Stomach smooth muscle (tissue), 2 donors: ENCODE results near the gene RELCH.

Source experiments
- H3K27ac ChIP-seq: one replicate; pipeline ENCODE4 v1.7.0; 2013; ENCODE audit warnings: mild to moderate bottlenecking, low read length, inconsistent platforms
- H3K27me3 ChIP-seq, 2 donors: one replicate each; pipeline ENCODE4 v1.7.0; 2013; ENCODE audit warnings: low read length in 2 of 2; ENCODE audit not compliant: insufficient read depth in 2 of 2, control insufficient read depth in 1 of 2
- H3K36me3 ChIP-seq, 2 donors: one replicate each; pipeline ENCODE4 v1.7.0; 2013; ENCODE audit warnings: low read length in 2 of 2; ENCODE audit not compliant: control insufficient read depth in 2 of 2, insufficient read depth in 2 of 2
- H3K4me1 ChIP-seq: one replicate; pipeline ENCODE4 v1.7.0; 2013; ENCODE audit warnings: low read length; ENCODE audit not compliant: control insufficient read depth, insufficient read depth
- H3K4me3 ChIP-seq, 2 donors: one replicate each; pipeline ENCODE4 v1.7.0; 2013; ENCODE audit warnings: low read length in 2 of 2
- H3K9ac ChIP-seq, 2 donors: one replicate each; pipeline ENCODE4 v1.7.0; 2013; ENCODE audit warnings: low read length in 2 of 2, mild to moderate bottlenecking in 1 of 2
- H3K9me3 ChIP-seq, 2 donors: one replicate each; pipeline ENCODE4 v1.7.0; 2013; ENCODE audit warnings: low read length in 2 of 2; ENCODE audit not compliant: control insufficient read depth in 2 of 2
- donor health status: healthy.
- donor health status: Pancreatic carcinoma.

Gene RELCH

DNA sequence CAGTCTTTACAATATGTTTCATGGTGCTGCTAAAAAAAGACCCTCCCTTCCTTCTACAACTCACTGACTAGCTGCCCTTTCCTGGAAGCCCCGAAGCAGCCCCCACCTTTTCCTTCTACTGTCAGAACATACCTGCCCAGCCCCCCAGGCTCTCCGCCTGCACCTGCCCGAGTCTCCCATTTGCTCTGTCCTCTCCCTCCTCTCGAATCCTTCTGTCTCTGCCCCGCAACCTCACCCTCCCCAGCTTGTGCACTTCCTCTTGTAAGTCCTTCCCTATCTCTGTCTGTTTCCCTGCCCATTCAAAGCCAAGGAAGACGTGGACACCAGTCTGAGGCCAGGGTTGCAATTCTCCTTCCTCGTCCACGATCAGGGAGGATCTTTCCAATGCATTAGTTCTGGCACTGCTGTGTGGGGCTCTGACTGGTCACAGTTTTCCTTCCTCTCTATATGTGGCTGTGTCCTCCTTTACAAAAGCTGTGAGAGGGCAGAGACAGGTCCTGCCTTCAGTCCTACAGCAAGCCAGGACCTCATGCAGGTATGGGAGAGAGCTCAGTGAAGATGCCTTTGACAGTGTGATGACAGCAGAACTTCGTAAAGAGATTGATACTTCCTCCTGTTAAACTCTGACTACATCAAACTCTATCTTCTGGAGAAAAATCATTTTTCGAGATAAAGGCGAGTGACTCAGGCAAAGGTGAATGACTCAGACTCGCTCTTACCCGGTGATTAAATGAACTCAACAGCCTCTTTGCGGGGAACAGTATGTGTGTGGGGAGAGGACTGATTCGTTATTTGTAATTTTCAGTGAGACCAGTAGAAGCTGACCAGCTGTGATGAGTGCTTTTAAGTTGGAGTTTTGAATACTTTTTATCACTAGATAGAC is 152.3 kb downstream of the RELCH start:
- Histone ChIP-seq H3K27ac (no peak overlapping the region), H3K9me3 (no peaks in the 10 kb centered on the region), H3K9ac (no peak overlapping the region), H3K36me3 (no peaks in the 10 kb centered on the region), H3K27me3 (peaks cover 0 to 3% of the 10 kb centered on the region in 2 donors), H3K4me3 (no peak overlapping the region), H3K4me1 (no peaks in the 10 kb centered on the region)

DNA sequence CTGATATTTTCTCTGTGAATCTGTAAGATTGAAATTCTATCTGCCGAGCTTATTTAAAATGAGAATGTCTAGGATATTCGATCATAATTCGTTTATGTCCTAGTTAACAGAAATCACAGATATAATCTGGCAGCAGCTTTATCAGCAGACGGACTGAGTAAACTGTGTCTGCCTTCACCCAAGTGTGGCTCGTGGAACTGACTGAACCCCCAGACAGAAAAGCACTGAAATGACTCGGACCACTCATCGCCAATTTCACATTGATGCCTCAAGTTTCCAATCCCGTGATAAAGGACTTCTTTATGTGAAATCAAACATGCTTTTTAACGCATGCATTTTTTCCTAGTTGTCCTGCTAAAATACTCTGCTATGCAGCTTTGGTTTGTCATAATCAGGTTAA is 153.9 kb downstream of the RELCH start:
- peaks cover 0 to 5% of the 10 kb centered on the region in 2 donors for H3K27me3 ChIP-seq
- no peaks in the 10 kb centered on the region for H3K36me3 ChIP-seq
- H3K4me3 ChIP-seq, result no peak overlapping the region
- no peak overlapping the region for H3K9ac ChIP-seq
- H3K9me3 ChIP-seq, result no peaks in the 10 kb centered on the region
- no peaks in the 10 kb centered on the region for H3K4me1 ChIP-seq
- no peak overlapping the region for H3K27ac ChIP-seq

GRCh38 chr18:62341473-62341872 is 154.4 kb downstream of the RELCH start:
- Histone ChIP-seq H3K4me3 (no peak overlapping the region), H3K9ac (no peak overlapping the region), H3K27ac (no peak overlapping the region), H3K9me3 (no peaks in the 10 kb centered on the region), H3K4me1 (no peaks in the 10 kb centered on the region), H3K27me3 (peaks cover 0 to 5% of the 10 kb centered on the region in 2 donors), H3K36me3 (no peaks in the 10 kb centered on the region)

DNA sequence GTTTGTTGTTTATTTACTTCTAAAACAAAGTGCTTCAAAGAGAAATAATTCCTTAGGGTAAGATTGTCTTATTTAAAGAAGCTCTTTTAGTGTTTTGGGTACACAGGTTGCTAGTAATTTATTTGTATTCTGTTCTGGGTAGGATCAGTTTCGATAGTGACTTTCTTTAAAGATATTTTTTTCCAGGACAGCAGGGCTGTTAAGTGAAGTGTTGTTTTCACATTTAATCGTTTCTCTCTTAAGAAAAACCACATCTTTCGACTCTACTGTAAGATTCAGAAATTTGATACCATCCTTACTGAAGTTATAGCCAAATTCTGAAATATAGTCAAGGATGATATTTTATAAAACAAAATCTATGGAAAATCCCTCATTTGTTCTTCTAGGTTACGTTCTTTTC is 155.8 kb downstream of the RELCH start:
- H3K27ac ChIP-seq, result no peak overlapping the region
- H3K9ac ChIP-seq, result no peak overlapping the region
- H3K4me3 ChIP-seq, result no peak overlapping the region
- peaks cover 0 to 7% of the 10 kb centered on the region in 2 donors for H3K27me3 ChIP-seq
- no peaks in the 10 kb centered on the region for H3K9me3 ChIP-seq
- H3K4me1 ChIP-seq, result no peaks in the 10 kb centered on the region
- no peaks in the 10 kb centered on the region for H3K36me3 ChIP-seq

- Histone ChIP-seq H3K36me3 (no peaks in the 10 kb centered on the region), H3K4me3 (no peak overlapping the region), H3K27ac (no peak overlapping the region), H3K27me3 (peaks cover 0 to 7% of the 10 kb centered on the region in 2 donors), H3K4me1 (no peaks in the 10 kb centered on the region), H3K9me3 (no peaks in the 10 kb centered on the region), H3K9ac (no peak overlapping the region)
These were observed 156.3 kb downstream of the RELCH start for GRCh38 chr18:62343316-62343715.

DNA sequence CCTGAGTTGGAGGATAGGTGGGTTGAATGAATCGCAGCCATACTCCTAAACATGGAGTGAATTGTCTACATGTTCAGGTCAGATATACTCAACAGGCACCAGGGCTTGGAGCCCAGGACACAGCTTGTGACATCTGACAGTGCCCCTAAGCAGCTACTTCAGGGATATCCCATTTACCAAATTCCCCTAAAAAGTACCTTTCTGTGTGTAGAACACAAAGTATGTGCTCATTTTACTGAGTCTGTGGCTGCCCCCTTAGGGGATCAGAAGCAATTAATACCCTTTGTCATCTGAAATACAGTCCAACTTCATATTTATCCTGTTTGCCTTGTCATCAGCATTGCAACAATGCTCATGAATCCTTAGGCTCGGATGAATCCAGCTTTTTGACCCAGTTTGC is 158.9 kb downstream of the RELCH start:
- H3K27ac ChIP-seq, result no peak overlapping the region
- H3K36me3 ChIP-seq, result no peaks in the 10 kb centered on the region
- no peaks in the 10 kb centered on the region for H3K4me1 ChIP-seq
- H3K4me3 ChIP-seq, result no peak overlapping the region
- no peak overlapping the region for H3K9ac ChIP-seq
- H3K27me3 ChIP-seq, result peaks cover 0 to 4% of the 10 kb centered on the region in 2 donors
- H3K9me3 ChIP-seq, result no peaks in the 10 kb centered on the region

DNA sequence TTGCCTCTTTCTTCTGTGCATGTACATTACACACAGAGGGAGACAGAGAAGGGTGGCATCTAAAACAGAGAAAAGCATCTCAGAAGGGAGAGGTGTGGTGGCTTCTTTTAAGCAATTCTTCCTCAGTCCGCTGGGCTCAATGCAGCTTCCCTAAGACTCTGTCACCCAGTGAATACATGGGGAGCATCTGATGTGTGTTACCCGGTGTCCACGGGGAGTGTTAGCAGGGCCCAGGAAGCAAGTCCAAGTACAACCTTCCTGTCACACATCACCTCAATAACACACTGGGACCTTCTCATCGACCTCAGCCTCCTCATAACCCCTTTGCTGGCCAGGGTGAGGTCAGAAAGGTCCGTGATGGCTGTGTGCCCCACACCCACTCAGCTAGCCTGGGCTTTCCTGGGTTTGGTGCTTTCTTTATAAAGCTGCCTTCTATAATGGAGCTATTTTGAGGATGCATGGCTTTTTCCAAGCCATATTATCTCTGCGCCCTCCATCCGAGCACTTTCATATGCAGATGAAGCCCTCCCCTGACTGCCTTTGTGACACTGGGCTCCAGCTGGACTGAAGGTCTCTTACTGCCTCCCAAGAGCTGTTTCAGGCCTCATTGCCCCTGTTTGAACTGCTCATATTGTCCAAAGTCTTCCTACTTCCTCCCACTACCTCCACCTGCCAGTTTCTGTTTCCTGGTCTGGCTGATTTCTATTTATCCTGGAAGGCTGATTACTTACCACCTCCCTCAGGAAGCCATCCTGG is 159.5 kb downstream of the RELCH start:
- Histone ChIP-seq H3K4me1 (no peaks in the 10 kb centered on the region), H3K36me3 (no peaks in the 10 kb centered on the region), H3K27ac (no peak overlapping the region), H3K9ac (no peak overlapping the region), H3K4me3 (no peak overlapping the region), H3K27me3 (peaks cover 0 to 4% of the 10 kb centered on the region in 2 donors), H3K9me3 (no peaks in the 10 kb centered on the region)

DNA sequence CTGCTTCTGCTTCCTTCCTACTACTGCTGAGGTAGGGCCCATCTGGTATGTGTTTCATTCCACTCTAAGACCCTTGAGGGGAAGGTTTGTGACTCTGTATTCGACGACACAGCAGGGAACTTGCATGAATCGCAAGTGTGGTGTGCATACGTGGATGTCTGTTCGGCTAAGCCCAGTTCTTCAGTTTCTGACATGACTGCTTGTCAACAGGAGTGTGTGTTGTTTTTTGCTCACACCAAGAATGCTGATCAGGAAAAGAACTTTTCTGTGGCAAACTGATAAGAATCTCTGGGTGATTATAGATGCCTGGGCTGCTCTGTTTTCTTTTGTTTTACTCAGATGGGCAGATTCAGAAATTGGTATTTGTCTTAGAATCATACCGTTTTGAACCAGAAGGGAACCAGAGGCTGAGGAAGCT is 160.0 kb downstream of the RELCH start:
- no peak overlapping the region for H3K9ac ChIP-seq
- no peaks in the 10 kb centered on the region for H3K4me1 ChIP-seq
- H3K9me3 ChIP-seq, result no peaks in the 10 kb centered on the region
- H3K4me3 ChIP-seq, result no peak overlapping the region
- H3K27ac ChIP-seq, result no peak overlapping the region
- H3K27me3 ChIP-seq, result peaks cover 0 to 4% of the 10 kb centered on the region in 2 donors
- no peaks in the 10 kb centered on the region for H3K36me3 ChIP-seq

DNA sequence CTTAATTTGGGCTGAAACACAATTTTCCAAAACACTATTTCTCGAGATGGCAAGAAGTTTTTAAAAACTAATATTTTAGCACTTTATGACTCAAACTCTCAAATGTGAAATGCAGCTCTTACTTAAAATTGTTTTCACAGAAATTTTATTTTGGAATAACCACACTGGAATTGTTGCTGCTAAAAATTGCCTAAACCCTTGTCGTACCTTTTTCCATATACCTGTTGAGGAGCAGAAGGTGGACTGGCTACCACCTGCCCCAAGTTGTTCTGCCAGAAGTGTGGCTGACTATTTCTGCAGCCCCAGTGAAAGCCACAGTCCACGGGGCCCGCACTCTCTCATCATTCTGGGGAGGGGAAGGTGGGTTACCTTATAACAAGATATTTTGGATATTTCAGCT is 161.4 kb downstream of the RELCH start:
- H3K9ac ChIP-seq, result no peak overlapping the region
- peaks cover 0 to 4% of the 10 kb centered on the region in 2 donors for H3K27me3 ChIP-seq
- H3K4me1 ChIP-seq, result no peaks in the 10 kb centered on the region
- H3K36me3 ChIP-seq, result no peaks in the 10 kb centered on the region
- H3K9me3 ChIP-seq, result no peaks in the 10 kb centered on the region
- H3K27ac ChIP-seq, result no peak overlapping the region
- H3K4me3 ChIP-seq, result no peak overlapping the region

GRCh38 chr18:62353170-62353569 is 166.1 kb downstream of the RELCH start:
- Histone ChIP-seq H3K4me3 (no peak overlapping the region), H3K27ac (no peak overlapping the region), H3K36me3 (no peaks in the 10 kb centered on the region), H3K4me1 (no peaks in the 10 kb centered on the region), H3K9ac (no peak overlapping the region), H3K9me3 (no peaks in the 10 kb centered on the region), H3K27me3 (peaks cover 0 to 2% of the 10 kb centered on the region in 2 donors)

GRCh38 chr18:62354151-62354550 is 167.1 kb downstream of the RELCH start:
- Histone ChIP-seq H3K27ac (no peak overlapping the region), H3K4me3 (no peak overlapping the region), H3K9me3 (no peaks in the 10 kb centered on the region), H3K9ac (no peak overlapping the region), H3K4me1 (no peaks in the 10 kb centered on the region), H3K36me3 (no peaks in the 10 kb centered on the region), H3K27me3 (peaks cover 0 to 2% of the 10 kb centered on the region in 2 donors)
